UCSD-AML1 (cell line): ENCODE measurements around the gene HLA-DMA.

Experiments used
- DNase-seq: peaks from one replicate; lab custom pipeline; 2025; ENCODE audit not compliant: unreplicated experiment; lab: John Stamatoyannopoulos, UW

Gene HLA-DMA

DNA sequence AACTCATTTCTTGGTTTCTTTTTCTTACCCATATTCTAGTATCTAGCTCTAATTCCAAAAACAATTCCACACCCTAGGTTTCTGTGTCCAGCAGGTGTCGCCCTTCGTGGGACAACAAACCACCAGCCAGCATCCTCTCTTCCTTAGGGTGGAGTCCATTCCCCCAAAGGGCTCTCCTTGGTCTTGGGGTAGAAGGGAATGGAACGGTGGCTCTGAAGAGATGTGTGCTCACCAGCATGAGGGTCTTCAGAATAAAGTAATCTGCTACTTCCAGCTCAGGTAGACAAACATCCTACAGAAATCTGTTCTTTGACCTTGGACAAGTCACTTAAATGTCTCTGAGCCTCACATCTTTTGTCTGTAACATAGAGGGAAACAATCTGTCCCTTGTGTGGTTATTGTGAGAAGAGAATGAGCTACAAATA lies 19.2 kb downstream of the HLA-DMA start:
- DNase-seq = peak; percentile 63

DNA sequence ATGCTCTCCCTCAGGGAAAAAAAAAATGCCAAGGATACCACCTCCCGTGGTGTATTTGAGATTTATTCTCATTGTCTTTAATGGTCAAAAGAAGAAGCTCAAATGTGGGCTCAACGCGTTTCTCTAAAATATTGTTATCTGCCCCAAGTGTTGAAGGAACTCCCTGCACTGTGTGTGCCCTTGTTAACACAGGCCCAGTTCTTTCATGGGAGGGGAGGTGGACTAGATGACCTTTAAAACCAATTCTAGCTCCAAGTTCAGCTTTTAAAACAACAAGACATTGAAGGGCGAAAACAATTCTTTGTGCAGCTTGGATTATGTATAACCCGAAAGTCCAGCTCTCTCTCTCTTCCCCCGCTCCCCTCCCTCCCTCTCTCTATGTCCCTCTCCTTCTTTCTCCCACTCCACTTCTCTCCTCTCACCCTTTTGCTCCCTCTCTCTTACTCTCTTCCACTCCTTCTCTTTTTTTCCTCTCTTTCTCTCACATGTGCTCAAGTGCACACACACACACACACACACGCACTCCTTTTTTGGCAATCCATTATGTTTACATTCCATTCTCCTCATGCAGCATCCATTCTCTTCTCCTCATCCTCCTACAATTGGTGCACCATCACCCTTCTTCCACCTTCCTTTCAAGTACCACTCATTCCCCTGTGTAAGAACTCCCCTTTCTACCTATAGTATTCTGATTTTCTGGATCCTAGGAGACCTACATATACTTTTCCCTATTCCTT lies 20.6 kb downstream of the HLA-DMA start:
- DNase-seq = no peak

DNA sequence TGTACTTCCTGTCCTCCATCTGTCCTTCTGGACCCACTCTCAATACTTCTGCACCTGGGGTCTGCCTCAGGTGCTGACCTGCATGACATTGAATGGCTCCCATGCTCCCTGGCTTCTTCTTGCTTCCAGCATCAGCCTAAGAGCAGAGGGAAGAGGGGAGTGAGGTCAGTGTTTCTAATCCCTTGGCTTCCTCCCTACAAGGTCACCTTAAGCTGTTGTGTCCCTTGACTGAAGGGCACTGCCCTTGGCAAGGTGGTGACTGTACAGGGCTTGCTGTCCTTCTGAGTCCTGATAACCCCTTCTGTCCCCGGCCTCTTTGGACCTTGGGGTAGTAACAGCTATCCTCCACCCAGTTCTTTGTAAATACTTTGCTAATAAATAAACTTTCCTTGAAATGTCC lies 21.7 kb downstream of the HLA-DMA start:
- no peak for DNase-seq

DNA sequence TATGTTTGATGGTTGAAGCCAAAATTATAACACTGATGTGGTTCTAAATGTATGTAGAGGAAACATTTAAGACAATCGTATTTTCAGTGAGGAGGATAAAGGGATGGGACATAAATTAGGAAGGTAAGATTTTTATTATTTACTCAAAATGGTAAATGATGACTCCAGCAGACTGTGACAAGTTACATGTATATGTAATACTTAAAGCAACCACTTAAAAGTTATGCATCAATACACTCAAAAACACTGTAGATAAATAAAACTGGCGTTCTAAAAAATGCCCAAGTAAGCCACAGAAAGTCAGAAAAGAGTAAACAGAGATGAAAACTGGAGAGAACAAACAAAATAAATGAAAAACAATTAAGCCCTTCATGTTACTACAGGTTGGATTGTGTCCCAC lies 30.8 kb downstream of the HLA-DMA start:
- DNase-seq = no peak

DNA sequence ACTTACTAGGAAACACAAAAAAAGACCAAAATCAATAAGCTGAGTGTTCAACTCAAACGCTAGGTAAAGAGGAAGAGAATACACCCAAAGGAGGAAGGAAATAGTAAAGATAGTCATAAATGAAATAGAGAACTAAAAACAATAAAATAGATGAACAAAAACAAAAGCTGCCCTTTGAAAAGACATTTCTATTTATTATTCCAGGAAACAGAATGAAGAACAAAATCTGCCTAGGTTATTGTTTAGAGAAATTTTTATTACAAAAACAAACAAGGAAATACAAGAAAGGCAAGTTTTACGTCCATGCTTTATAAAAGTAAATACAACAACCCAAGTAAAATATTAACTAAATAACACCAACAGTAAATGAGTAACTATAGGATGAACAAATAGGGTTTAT lies 32.2 kb downstream of the HLA-DMA start:
- no peak for DNase-seq

DNA sequence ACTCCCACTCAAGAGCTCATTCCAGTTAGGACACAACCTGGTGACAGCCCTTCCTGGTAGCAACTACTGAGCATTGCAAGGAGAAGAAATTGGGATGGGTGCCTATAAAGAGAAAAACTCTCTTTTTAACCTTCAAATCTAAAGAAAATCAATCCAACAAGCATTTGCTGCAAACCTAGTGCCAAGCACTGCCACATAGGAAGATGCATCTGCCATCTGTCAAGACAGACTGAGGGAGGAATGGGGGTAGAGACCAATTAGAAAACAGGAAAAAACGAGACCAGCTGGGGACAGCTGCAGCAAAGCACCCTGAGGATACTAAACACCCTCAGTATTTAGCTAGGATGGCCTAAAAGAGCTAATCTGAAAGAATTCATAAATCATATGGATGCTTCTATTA lies 39.9 kb downstream of the HLA-DMA start:
- no peak for DNase-seq

DNA sequence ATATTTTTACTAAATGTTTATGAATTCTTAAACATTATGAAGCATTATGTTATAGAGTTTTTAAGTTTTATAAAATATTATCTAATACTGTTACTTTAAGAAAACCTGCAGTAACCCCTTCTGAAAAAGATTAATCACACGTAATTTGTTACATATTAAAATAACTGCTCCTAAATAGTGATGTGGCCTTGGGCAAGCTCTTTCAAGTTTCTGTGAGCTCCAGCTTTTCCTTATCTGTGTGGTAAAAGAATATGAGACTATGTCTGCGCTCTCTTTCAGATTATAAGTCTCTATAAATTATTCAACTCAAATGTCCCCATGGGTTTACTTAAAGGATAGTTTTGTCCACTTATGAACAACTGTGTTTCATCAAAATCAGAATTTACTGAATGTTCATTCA lies 44.0 kb downstream of the HLA-DMA start:
- DNase-seq = no peak

DNA sequence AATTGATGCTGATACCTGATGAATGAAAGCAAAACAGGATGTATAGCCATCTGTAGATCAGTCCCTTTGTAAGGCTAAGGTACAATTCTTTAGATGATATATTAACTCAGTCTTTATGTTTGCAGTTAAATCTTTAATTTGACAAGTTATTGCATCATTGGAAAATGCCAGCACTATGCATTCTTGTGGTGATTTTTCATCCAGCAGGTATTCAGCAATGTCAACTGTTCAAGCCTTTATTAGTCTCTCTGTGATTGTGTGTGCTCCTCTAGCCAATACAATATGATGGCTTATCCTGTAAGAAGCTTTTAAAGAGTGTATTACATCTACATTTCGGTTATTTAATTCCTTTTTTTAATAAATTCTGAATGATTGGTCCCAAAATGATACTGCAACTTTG lies 46.4 kb downstream of the HLA-DMA start:
- no peak for DNase-seq

DNA sequence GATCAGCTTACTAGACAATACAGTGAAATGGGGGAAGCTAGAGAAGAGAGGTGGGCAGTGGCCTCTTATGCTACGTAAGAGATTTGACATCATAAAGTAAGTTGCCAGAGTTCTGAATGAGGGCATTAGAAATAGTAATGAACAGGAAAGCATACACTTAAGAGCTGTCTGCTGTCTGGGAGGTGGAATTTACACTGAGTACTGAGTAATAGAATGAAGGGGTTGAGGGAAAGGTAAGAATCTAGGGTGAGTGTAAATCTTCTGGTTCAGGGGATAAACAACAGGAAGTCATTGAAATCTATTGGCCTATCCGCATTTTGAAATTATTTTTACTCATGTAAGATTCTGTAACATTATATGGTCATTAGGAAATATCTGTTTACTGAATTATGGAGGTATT lies 47.8 kb downstream of the HLA-DMA start:
- DNase-seq = no peak

DNA sequence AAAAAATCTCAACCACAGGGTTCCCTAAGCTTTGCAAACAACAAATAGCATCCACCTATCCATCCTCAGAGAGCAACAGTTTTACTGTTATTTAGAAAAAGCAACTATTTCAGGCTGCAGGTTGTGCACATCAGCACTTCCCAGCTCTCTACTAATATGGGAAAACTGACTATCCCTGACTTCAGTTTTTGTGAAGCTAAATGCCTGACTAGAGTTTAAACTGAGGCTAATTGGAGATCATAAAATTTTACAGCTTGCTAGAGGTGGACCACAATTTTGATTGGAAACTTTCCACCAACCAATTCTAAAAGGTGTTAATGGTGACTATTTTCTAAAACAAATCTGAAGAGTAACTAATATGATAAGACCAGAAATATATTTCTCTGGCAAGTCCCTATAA lies 48.9 kb downstream of the HLA-DMA start:
- no peak for DNase-seq
